ENCODE data around the gene FUBP3. TPM values are rescaled to one million over a fixed set of nuclear protein-coding genes. Genes with fewer than 3 reads are reported as not detected.

FUBP3 gene
- total RNA-seq, 4 donors from 2014 or later, result 40.6 to 64.8 (median 46.4) TPM

DNA sequence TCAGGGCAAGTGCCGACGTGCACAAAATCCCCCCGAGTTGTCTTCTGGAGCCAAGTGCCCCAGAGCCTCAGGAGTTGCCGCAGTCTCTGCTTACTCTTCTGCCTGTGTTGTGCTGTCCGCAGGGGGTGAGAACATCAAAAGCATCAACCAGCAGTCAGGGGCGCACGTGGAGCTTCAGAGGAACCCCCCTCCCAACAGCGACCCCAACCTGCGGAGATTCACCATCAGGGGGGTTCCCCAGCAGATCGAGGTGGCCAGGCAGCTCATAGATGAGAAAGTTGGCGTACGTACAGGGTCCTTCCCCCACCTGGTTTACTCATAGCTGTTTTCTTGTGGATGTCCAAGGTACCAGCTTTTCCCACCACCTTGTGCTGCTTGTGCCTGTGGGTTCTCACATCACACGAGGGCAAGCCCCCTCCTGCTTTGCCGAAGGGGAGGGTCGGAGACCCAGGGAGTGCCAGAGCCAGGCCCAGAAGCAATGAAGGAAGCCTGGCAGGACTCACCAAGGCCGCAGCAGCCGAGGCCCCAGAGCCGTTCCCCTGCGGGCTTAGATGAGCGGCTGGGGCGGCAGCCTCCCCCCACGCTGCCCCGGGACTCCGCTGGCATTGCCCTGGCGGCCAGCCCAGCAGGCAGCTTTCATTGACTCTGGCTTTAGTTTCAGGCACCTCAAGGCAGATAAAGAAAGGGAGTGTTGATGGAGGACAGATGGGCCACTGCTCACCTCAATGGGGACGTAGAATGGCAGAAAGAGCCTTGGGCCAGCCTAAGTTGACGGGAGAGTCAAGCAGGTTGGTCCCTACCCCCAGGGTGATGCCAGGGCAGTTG is 51.3 kb downstream of the FUBP3 start:
- H3K4me3 ChIP-seq, result no peak overlapping the region
- peaks cover 74 to 100% (median 99%) of the 10 kb centered on the region in 4 donors for H3K36me3 ChIP-seq
- peaks cover 0 to 21% (median 0%) of the 10 kb centered on the region in 4 donors for H3K4me1 ChIP-seq
- H3K27ac ChIP-seq (replicated peaks in 1 of 4), result no peak overlapping the region
- TF ChIP-seq, protein P1, sequence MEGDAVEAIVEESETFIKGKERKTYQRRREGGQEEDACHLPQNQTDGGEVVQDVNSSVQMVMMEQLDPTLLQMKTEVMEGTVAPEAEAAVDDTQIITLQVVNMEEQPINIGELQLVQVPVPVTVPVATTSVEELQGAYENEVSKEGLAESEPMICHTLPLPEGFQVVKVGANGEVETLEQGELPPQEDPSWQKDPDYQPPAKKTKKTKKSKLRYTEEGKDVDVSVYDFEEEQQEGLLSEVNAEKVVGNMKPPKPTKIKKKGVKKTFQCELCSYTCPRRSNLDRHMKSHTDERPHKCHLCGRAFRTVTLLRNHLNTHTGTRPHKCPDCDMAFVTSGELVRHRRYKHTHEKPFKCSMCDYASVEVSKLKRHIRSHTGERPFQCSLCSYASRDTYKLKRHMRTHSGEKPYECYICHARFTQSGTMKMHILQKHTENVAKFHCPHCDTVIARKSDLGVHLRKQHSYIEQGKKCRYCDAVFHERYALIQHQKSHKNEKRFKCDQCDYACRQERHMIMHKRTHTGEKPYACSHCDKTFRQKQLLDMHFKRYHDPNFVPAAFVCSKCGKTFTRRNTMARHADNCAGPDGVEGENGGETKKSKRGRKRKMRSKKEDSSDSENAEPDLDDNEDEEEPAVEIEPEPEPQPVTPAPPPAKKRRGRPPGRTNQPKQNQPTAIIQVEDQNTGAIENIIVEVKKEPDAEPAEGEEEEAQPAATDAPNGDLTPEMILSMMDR (IDR thresholded peaks at IDR 0.05), result no peak
- no peak for TF ChIP-seq POLR2A (IDR thresholded peaks at IDR 0.05; ENCODE audit: low read depth)
- no peak for TF ChIP-seq EP300 (IDR thresholded peaks at IDR 0.05)
- TF ChIP-seq POLR2AphosphoS5 (IDR thresholded peaks at IDR 0.05), result no peak
- no peaks in the 10 kb centered on the region for H3K9me3 ChIP-seq
- 90% methylated on average over 21 of the region's 27 CpGs for WGBS
- no peaks in the 10 kb centered on the region for H3K27me3 ChIP-seq
- intact Hi-C loops (cut with DNase I), result no loop called here
- DNase-seq (ENCODE audit: extremely low spot score), result no peak

DNA sequence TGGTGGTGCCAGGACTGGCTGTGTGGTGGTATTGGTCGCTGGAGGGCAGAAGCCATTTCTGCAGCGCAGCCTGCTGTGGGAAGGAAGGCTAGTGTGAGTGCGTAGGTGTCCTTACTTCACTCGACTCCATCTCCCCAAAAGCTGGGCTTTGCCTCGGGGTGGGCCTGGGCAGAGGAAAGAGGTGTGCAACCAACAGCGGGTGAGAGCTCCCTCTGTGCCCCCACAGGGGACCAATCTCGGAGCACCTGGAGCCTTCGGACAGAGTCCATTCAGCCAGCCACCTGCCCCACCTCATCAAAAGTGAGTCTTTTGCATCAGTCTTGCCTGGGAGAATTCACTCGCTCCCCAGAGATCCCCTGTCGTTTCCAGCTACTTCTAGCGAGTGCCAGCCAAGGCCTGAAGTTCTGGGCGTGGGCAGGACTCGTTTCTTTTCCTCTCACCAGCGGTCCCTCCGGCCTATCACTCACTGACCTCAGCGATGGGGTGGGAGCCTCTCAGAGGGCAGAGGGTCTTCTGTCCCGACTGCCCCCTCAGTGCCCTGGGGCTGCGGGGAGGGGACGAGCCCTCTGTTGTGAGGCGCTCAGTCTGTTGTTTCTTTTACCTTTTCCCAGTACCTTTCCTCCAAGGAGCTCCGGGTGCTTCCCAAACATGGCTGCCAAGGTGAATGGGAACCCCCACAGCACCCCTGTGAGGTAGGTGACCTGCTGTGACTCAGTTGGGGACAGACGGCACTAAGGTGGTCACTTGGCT is 52.1 kb downstream of the FUBP3 start:
- DNase-seq (ENCODE audit: extremely low spot score), result no peak
- WGBS, result 91% methylated on average over 22 of the region's 22 CpGs
- intact Hi-C loops (cut with DNase I), result no loop called here
- Histone ChIP-seq H3K4me1 (peaks cover 0 to 18% (median 0%) of the 10 kb centered on the region in 4 donors), H3K4me3 (no peak overlapping the region), H3K27ac (replicated peaks in 1 of 4) (no peak overlapping the region), H3K36me3 (peaks cover 74 to 100% (median 99%) of the 10 kb centered on the region in 4 donors), H3K9me3 (no peaks in the 10 kb centered on the region), H3K27me3 (no peaks in the 10 kb centered on the region)
- TF ChIP-seq POLR2A (IDR thresholded peaks at IDR 0.05; ENCODE audit: low read depth), result no peak
- no peak for TF ChIP-seq EP300 (IDR thresholded peaks at IDR 0.05)
- TF ChIP-seq POLR2AphosphoS5 (IDR thresholded peaks at IDR 0.05), result no peak
- TF ChIP-seq, protein P1 (IDR thresholded peaks at IDR 0.05), result no peak

DNA sequence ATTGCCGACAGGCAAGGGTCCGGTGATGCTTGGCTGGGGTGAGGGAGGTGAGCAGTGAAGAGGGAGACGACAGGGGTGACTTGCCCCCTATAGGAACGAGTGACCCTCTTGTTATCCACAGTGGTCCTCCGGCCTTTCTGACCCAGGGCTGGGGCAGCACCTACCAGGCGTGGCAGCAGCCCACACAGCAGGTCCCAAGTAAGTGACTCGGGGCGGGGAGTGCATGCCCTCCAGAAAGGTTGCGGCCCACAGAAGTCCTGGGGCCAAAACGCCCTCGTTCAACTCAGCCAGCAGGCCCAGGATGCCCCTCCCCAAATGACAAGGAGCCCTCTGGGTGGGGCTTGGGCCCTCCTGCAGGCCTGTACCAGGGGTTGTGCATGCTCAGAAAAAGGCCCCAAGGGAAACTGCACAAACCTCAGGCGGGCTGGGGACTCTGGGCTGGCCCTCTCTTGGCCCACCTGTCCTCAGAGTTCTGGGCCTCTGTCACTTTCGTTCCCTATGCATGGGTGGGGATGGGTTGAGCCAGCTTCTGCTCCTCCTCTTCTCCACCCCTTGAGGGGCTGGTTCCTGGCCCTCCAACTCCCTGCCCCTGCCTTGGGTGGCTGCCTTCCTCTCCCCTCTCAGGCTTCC is 52.8 kb downstream of the FUBP3 start:
- 96% methylated on average over 7 of the region's 13 CpGs for WGBS
- Histone ChIP-seq H3K36me3 (peaks cover 78 to 100% (median 99%) of the 10 kb centered on the region in 4 donors), H3K4me1 (peaks cover 0 to 18% (median 0%) of the 10 kb centered on the region in 4 donors), H3K27me3 (no peaks in the 10 kb centered on the region), H3K27ac (replicated peaks in 1 of 4) (no peak overlapping the region), H3K4me3 (no peak overlapping the region), H3K9me3 (no peaks in the 10 kb centered on the region)
- intact Hi-C loops (cut with DNase I), result no loop called here
- TF ChIP-seq, protein P1 (IDR thresholded peaks at IDR 0.05), result no peak
- TF ChIP-seq EP300 (IDR thresholded peaks at IDR 0.05) (no peak), POLR2A (IDR thresholded peaks at IDR 0.05; ENCODE audit: low read depth) (no peak), POLR2AphosphoS5 (IDR thresholded peaks at IDR 0.05) (no peak)
- DNase-seq (ENCODE audit: extremely low spot score), result no peak

DNA sequence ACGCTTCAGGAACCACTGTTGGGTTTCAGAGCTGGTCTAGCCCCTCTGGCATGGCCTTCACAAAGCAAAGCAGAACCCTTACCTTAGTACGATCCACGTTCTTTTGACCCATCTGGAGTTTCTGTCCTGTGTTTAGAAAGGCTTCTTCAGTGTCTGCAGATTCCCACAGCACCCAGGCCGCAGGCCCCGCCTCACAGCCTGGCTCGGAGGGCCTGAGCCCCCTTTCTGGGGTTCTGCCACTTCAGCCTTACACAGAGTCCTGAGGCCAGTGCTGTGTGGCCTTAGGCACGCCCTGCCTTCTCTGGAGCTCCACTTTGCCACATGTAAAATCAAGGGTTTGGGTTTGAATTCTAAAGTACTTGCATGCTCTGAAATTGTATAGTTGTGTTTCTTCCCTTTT is 53.5 kb downstream of the FUBP3 start:
- Histone ChIP-seq H3K36me3 (peaks cover 72 to 96% (median 92%) of the 10 kb centered on the region in 4 donors), H3K27me3 (no peaks in the 10 kb centered on the region), H3K4me1 (peaks cover 0 to 18% (median 0%) of the 10 kb centered on the region in 4 donors), H3K9me3 (no peaks in the 10 kb centered on the region), H3K27ac (replicated peaks in 1 of 4) (no peak overlapping the region), H3K4me3 (no peak overlapping the region)
- intact Hi-C loops (cut with DNase I), result no loop called here
- no peak for DNase-seq (ENCODE audit: extremely low spot score)
- no peak for TF ChIP-seq POLR2AphosphoS5 (IDR thresholded peaks at IDR 0.05)
- TF ChIP-seq, protein P1 (IDR thresholded peaks at IDR 0.05), result no peak
- TF ChIP-seq POLR2A (IDR thresholded peaks at IDR 0.05; ENCODE audit: low read depth), result no peak
- TF ChIP-seq EP300 (IDR thresholded peaks at IDR 0.05), result no peak
- 91% methylated on average over 7 of the region's 7 CpGs for WGBS
